Coronary artery (tissue), 2 donors: Measurements from ENCODE around the gene ATP1B3.

Experiments
- DNase-seq: peaks from one replicate; pipeline ENCODE4 v3.0.0-alpha.2; 2017; ENCODE audit warnings: low spot score
- H3K27ac ChIP-seq, 2 donors: fragments of 200-600 bp; sonication (generic); one replicate each; pipeline ENCODE4 v1.5.1; 2016 to 2019
- H3K4me3 ChIP-seq: fragments of 200-600 bp; sonication (generic); 2 replicates; pipeline ENCODE4 v1.5.1; 2016; ENCODE audit warnings: mild to moderate bottlenecking, moderate library complexity
- TF ChIP-seq, protein P1 (sequence below): fragments of 200-600 bp; sonication (generic); IDR thresholded peaks from one replicate; pipeline ENCODE4 v1.5.1; 2019; ENCODE audit warnings: antibody characterized with exemption

The ATP1B3 gene

DNA sequence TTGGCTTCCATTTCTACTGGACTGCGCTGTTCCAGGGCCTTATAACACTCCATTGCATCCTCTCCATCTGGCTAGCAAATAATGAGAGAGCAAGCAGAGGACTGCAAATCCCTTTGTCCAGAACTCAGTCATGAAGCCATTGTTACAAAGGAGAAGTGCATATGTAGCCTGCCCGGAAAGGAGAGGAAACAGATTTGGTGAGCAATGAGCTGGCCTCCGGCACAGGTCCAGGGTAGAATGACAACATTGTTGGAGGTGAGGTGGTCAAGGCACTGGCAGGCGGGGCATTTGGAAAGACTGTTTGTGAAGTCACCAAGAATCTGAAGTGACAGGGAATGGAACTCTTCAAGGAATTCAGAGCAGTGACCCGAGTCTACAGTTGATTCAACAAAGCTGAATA lies 25.0 kb upstream of the ATP1B3 start:
- TF ChIP-seq, protein P1, sequence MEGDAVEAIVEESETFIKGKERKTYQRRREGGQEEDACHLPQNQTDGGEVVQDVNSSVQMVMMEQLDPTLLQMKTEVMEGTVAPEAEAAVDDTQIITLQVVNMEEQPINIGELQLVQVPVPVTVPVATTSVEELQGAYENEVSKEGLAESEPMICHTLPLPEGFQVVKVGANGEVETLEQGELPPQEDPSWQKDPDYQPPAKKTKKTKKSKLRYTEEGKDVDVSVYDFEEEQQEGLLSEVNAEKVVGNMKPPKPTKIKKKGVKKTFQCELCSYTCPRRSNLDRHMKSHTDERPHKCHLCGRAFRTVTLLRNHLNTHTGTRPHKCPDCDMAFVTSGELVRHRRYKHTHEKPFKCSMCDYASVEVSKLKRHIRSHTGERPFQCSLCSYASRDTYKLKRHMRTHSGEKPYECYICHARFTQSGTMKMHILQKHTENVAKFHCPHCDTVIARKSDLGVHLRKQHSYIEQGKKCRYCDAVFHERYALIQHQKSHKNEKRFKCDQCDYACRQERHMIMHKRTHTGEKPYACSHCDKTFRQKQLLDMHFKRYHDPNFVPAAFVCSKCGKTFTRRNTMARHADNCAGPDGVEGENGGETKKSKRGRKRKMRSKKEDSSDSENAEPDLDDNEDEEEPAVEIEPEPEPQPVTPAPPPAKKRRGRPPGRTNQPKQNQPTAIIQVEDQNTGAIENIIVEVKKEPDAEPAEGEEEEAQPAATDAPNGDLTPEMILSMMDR: no peak
- DNase-seq: no peak
- Histone ChIP-seq H3K4me3 (no peak overlapping the region), H3K27ac (no peak overlapping the region)

DNA sequence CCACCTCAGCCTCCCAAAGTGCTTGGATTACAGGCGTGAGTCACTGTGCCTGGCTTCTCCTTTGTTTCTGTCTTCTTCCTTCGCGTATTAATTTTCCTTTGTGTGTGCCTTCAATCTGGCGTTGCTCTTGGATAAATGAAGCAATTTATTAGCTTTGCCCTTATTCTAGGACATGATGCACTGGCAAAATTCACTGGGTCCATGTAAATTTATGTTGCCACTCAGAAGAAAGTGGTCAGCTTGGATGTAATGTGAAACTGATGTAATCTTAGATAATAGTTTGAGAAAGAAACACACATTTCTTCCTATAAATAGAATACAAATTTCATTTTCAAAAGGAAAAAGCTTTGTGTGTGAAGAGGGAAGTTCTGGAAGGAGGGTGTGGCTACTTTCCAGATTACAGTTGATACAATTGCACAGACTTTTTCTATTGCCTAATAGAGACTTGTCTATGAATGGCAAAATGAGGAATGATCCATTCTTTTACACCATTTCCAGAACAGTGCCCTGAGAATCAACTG lies 23.3 kb upstream of the ATP1B3 start:
- peak overlapping the region in 1 of 2 donors; percentile 10 for H3K27ac ChIP-seq
- TF ChIP-seq, protein P1: no peak
- no peak for DNase-seq
- no peak overlapping the region for H3K4me3 ChIP-seq

DNA sequence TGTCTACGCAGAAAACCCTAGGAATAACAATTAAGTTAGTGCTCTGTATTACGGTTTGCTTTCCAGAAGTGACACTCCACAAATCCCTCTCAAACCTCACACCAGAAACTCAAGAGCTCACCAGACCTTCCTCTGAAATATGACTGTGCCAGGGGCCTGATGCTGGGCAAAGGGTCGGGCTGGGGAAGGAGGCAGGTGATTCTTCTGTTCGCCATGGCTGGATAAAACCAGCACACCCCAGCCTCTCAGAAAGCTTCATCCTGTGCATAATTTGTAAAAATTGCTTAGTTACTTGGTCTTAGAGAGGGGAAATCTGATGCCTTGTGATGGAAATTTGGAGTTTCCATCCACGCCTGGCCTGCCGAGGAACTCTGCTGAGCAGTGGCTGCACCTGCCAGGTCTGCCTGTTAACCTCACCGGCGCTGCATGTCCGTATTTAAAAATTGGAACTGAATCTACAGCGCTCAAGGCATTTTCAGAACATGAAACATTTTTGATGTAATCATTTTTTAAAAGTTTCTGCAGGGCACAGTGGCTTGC lies 22.7 kb upstream of the ATP1B3 start:
- TF ChIP-seq, protein P1: no peak
- Histone ChIP-seq H3K4me3 (no peak overlapping the region), H3K27ac (peak overlapping the region in 1 of 2 donors; percentile 10)
- DNase-seq: no peak

DNA sequence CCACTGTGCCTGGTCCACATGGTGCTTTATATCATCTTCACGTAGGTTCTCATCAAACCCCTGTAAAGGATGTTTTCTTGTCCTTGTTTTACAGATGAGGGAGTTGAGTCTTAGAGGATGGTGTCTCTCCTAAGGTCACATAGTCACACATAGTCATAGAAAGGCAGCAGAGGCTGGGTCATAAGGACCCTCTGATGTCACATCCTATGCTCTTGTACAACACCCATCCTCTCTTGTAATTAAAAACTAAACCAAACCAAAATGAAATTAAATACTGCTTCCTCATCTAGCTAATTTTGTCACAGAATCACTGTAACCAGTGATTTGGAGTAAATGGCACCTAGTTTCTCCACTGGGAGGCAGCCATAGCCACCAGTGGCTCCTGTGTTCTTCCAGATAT lies 21.8 kb upstream of the ATP1B3 start:
- Histone ChIP-seq H3K27ac (no peak overlapping the region), H3K4me3 (no peak overlapping the region)
- no peak for DNase-seq
- TF ChIP-seq, protein P1: no peak

DNA sequence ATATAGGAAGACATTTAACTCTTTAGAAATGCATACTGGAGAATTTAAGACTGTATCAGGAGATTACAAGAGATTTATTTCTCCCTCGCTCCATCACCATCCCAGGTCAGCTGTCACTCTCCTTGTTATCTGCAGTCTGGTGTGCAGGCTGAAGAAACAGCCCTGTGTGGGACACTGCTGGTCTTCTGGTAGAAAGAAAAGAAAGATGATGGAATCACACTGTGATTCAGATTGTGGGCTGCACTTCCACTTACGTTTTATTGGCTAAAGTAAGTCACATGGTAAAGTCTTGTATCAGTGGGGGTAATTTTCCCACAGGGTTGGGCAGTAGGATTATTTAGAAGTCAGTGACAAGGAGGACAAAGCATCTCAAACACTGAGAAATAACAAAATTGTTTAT lies 18.1 kb upstream of the ATP1B3 start:
- TF ChIP-seq, protein P1: no peak
- no peak for DNase-seq
- Histone ChIP-seq H3K4me3 (no peak overlapping the region), H3K27ac (no peak overlapping the region)

DNA sequence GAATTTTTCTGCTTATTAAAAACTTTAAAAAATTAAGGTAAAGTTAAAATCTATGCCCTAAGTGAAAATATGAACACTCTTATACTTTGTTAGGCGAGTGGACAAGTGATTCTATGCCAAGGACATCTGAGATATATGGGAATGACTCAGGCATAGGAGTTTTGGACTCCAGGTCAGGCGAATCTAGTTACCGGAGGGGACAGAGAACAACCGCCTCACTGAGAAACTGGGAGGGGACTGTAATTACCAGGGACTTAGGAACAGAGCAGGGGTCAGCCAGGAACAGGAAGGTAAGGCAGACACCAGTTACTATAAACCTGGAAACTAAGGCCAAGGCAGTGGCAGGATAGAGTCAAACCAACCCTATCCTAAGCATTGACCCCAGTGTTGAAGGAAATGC lies 16.8 kb upstream of the ATP1B3 start:
- no peak for DNase-seq
- TF ChIP-seq, protein P1: no peak
- Histone ChIP-seq H3K4me3 (no peak overlapping the region), H3K27ac (no peak overlapping the region)

DNA sequence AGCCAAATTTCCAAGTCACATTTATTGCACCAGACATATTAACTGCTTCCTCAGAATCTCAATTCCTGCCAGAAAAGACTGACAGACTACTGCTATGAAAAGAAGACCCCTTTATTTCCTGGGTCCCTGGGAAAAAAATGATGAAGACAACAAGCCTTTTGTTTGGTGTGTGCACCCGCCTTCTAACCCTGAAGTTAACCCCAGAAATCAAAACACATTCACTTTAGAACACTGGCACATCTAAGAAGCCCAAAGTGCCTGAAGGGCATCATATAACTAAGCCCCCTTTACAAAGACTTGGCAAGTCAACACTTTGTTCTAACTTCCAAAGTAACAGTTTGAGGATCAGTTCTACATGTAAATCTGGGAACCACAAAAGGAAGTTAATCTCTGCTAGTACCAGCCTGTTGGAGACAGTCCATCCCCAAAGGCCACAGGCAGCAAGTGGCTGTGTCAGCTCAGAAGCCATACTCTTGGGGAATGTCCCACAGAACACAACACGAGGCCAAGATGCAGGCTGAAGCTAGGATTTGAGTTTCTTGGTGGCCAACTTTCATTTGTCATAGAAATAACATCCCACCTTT lies 16.3 kb upstream of the ATP1B3 start:
- no peak for DNase-seq
- Histone ChIP-seq H3K4me3 (no peak overlapping the region), H3K27ac (peak overlapping the region in 1 of 2 donors; percentile 23)
- TF ChIP-seq, protein P1: no peak
